ENCODE results near the gene C4A.

DNA sequence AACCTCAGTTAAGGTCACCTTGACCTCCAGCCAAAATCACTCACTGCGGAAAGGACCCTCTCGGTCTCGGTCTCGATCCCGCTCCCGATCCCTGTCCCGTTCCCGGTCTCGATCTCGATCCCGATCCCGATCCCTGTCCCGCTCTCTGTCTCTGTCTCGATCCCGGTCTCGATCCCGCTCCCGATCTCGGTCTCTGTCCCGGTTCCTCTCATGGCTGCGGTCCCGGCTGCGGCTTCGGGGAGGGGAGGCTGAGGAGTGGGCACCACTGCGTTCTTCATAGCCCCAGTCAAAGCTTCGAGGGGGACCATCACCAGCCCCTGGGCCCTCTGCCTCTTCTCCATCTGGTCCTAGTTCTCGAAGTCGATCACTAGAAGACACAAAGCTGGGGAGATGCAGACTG is 27.3 kb upstream of the C4A start:
- TF ChIP-seq POLR2AphosphoS5 (IDR thresholded peaks at IDR 0.05): no peak
- TF ChIP-seq EP300 (IDR thresholded peaks at IDR 0.05): no peak
- TF ChIP-seq, protein P1, sequence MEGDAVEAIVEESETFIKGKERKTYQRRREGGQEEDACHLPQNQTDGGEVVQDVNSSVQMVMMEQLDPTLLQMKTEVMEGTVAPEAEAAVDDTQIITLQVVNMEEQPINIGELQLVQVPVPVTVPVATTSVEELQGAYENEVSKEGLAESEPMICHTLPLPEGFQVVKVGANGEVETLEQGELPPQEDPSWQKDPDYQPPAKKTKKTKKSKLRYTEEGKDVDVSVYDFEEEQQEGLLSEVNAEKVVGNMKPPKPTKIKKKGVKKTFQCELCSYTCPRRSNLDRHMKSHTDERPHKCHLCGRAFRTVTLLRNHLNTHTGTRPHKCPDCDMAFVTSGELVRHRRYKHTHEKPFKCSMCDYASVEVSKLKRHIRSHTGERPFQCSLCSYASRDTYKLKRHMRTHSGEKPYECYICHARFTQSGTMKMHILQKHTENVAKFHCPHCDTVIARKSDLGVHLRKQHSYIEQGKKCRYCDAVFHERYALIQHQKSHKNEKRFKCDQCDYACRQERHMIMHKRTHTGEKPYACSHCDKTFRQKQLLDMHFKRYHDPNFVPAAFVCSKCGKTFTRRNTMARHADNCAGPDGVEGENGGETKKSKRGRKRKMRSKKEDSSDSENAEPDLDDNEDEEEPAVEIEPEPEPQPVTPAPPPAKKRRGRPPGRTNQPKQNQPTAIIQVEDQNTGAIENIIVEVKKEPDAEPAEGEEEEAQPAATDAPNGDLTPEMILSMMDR (IDR thresholded peaks at IDR 0.05): no peak
- TF ChIP-seq POLR2A (IDR thresholded peaks at IDR 0.05): no peak

Measured in stomach (tissue), 4 donors.